Neural progenitor cell (in vitro differentiated cells): Measurements from ENCODE around the gene MINDY4. TPM values are rescaled to one million over a fixed set of nuclear protein-coding genes. Genes with fewer than 3 reads are reported as not detected.

Experiments used
- DNase-seq: peaks from one replicate; pipeline ENCODE4 v3.0.0-alpha.2; 2016; ENCODE audit warnings: low spot score
- H2AFZ ChIP-seq: fragments of 200-600 bp; sonication (generic); replicated peaks from 2 replicates; pipeline ENCODE4 v1.6.1; 2016; ENCODE audit warnings: antibody characterized with exemption
- H3F3A ChIP-seq: fragments of 200-600 bp; sonication (generic); 2 replicates; pipeline ENCODE4 v1.6.1; 2016; ENCODE audit warnings: antibody characterized with exemption, low read depth
- H3K27ac ChIP-seq: fragments of 200-600 bp; sonication (generic); 2 replicates; pipeline ENCODE4 v1.5.1; 2016; ENCODE audit warnings: mild to moderate bottlenecking
- H3K27me3 ChIP-seq: fragments of 200-600 bp; sonication (generic); 2 replicates; pipeline ENCODE4 v1.6.1; 2016; ENCODE audit warnings: mild to moderate bottlenecking, moderate library complexity
- H3K36me3 ChIP-seq: fragments of 200-600 bp; sonication (generic); 2 replicates; pipeline ENCODE4 v1.5.1; 2016
- H3K4me1 ChIP-seq: fragments of 200-600 bp; sonication (generic); 2 replicates; pipeline ENCODE4 v1.6.1; 2016; ENCODE audit warnings: mixed run types
- H3K4me2 ChIP-seq: fragments of 200-600 bp; sonication (generic); 2 replicates; pipeline ENCODE4 v1.6.1; 2016
- H3K4me3 ChIP-seq: fragments of 200-600 bp; sonication (generic); 2 replicates; pipeline ENCODE4 v1.5.1; 2016
- H3K79me2 ChIP-seq: fragments of 200-600 bp; sonication (generic); 2 replicates; pipeline ENCODE4 v1.6.1; 2016; ENCODE audit warnings: low read depth
- H3K9ac ChIP-seq: fragments of 200-600 bp; sonication (generic); 2 replicates; pipeline ENCODE4 v1.6.1; 2016
- H3K9me3 ChIP-seq: fragments of 200-600 bp; sonication (generic); 2 replicates; pipeline ENCODE4 v1.5.1; 2016; ENCODE audit warnings: low read depth
- H4K20me1 ChIP-seq: fragments of 200-600 bp; sonication (generic); 2 replicates; pipeline ENCODE4 v1.6.1; 2016; ENCODE audit warnings: low read depth
- H3K27ac Mint-ChIP-seq: 3 replicates; pipeline ENCODE4 v1.8.0; 2021; ENCODE audit warnings: mixed read lengths
- H3K27me3 Mint-ChIP-seq: 2 replicates; pipeline ENCODE4 v1.8.0; 2022; ENCODE audit warnings: low read depth, mild to moderate bottlenecking, inconsistent platforms, moderate library complexity, mixed read lengths; ENCODE audit not compliant: insufficient read depth
- H3K36me3 Mint-ChIP-seq: 3 replicates; pipeline ENCODE4 v1.8.0; 2021; ENCODE audit warnings: mixed read lengths
- H3K4me1 Mint-ChIP-seq: 3 replicates; pipeline ENCODE4 v1.8.0; 2021; ENCODE audit warnings: mixed read lengths
- H3K4me3 Mint-ChIP-seq: 3 replicates; pipeline ENCODE4 v1.8.0; 2021; ENCODE audit warnings: mild to moderate bottlenecking, moderate library complexity, mixed read lengths
- H3K9me3 Mint-ChIP-seq: 3 replicates; pipeline ENCODE4 v1.8.0; 2020; ENCODE audit warnings: mixed read lengths
- CTCF ChIP-seq: fragments of 200-600 bp; sonication (generic); IDR thresholded peaks from 2 replicates; pipeline ENCODE4 v1.5.1; 2017; ENCODE audit warnings: antibody characterized with exemption, mild to moderate bottlenecking
- EZH2 ChIP-seq: fragments of 200-600 bp; sonication (generic); IDR thresholded peaks from 2 replicates; pipeline ENCODE4 v1.6.1; 2017; ENCODE audit warnings: antibody characterized with exemption, mild to moderate bottlenecking, moderate library complexity
- EZH2phosphoT487 ChIP-seq: fragments of 200-600 bp; sonication (generic); IDR thresholded peaks from 2 replicates; pipeline ENCODE4 v1.6.1; 2017; ENCODE audit warnings: antibody characterized with exemption
- total RNA-seq: library from RNA; depleted of rRNA; stranded (reverse); fragments of >200 nt; gene quantifications from 2 replicates; pipeline ENCODE4 v1.2.3, GENCODE V29; 2015; ENCODE audit warnings: low replicate concordance

Gene MINDY4
- total RNA-seq, 1 donor from 2014 or later: 5.9 TPM

GRCh38 chr7:30858576-30858975 lies 87.4 kb downstream of the MINDY4 start:
- no peak overlapping the region for H3K4me3 ChIP-seq
- no peak overlapping the region for H3K27ac Mint-ChIP-seq
- H3K9ac ChIP-seq: no peak overlapping the region
- TF ChIP-seq CTCF (no peak), EZH2phosphoT487 (no peak), EZH2 (no peak)
- H3K79me2 ChIP-seq: no peaks in the 10 kb centered on the region
- H3F3A ChIP-seq: no peaks in the 10 kb centered on the region
- no peak overlapping the region for H3K4me2 ChIP-seq
- H3K27ac ChIP-seq: no peak overlapping the region
- DNase-seq: no peak
- peaks cover 3% of the 10 kb centered on the region for H3K36me3 Mint-ChIP-seq
- H3K9me3 ChIP-seq: no peaks in the 10 kb centered on the region
- no peaks in the 10 kb centered on the region for H4K20me1 ChIP-seq
- H3K4me3 Mint-ChIP-seq: no peak overlapping the region
- no peaks in the 10 kb centered on the region for H3K9me3 Mint-ChIP-seq
- no peaks in the 10 kb centered on the region for H3K36me3 ChIP-seq
- H3K27me3 ChIP-seq: no peaks in the 10 kb centered on the region
- peaks cover 16% of the 10 kb centered on the region for H3K4me1 Mint-ChIP-seq
- H2AFZ ChIP-seq: no peak overlapping the region
- H3K27me3 Mint-ChIP-seq: peaks cover 2% of the 10 kb centered on the region
- H3K4me1 ChIP-seq: peaks cover 6% of the 10 kb centered on the region

- Histone ChIP-seq H3K9me3 (no peaks in the 10 kb centered on the region), H3K9ac (no peak overlapping the region), H3K4me2 (no peak overlapping the region), H3K27ac (no peak overlapping the region), H3K27me3 (no peaks in the 10 kb centered on the region), H4K20me1 (no peaks in the 10 kb centered on the region), H3K4me1 (peaks cover 14% of the 10 kb centered on the region), H2AFZ (no peak overlapping the region), H3F3A (no peaks in the 10 kb centered on the region), H3K36me3 (no peaks in the 10 kb centered on the region), H3K4me3 (no peak overlapping the region), H3K79me2 (no peaks in the 10 kb centered on the region)
- peaks cover 2% of the 10 kb centered on the region for H3K27me3 Mint-ChIP-seq
- no peaks in the 10 kb centered on the region for H3K9me3 Mint-ChIP-seq
- no peak for TF ChIP-seq EZH2phosphoT487
- no peak for TF ChIP-seq CTCF
- no peak for TF ChIP-seq EZH2
- H3K36me3 Mint-ChIP-seq: peaks cover 3% of the 10 kb centered on the region
- H3K4me1 Mint-ChIP-seq: peaks cover 22% of the 10 kb centered on the region
- H3K4me3 Mint-ChIP-seq: no peak overlapping the region
- DNase-seq: no peak
- H3K27ac Mint-ChIP-seq: peak overlapping the region; percentile 37
Measured at GRCh38 chr7:30859202-30859939, 88.2 kb downstream of the MINDY4 start.

DNA sequence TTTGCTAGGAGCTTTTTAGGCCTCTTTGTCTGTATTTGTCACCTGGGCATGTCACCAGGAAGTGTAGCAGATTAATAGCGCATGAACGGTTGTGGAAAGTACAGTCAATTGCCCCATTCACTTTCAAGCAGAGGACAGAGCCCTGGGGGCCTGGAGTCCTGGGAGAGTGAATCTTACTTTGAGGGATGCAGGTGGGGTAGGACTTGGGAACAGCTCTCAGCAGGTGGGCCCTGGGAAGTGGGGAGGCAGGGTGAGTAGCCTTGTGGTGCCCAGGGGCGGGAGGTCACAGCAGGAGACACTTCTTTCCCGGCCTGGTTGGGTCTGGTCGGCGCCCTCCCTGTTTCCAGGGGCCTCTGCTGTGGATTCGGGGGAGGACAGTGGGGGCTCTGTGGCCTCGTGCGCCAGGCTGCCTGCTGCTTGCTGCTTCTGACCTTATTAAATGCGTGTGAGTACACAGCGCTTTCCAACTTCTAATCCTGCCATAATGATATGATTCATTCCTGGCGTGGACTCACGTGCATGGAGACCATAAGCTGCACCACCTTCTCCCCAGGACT lies 88.8 kb downstream of the MINDY4 start:
- no peak overlapping the region for H3K9ac ChIP-seq
- no peaks in the 10 kb centered on the region for H3F3A ChIP-seq
- Mint-ChIP-seq H3K4me3 (no peak overlapping the region), H3K27me3 (peaks cover 5% of the 10 kb centered on the region), H3K4me1 (peaks cover 22% of the 10 kb centered on the region), H3K36me3 (peaks cover 3% of the 10 kb centered on the region), H3K27ac (peak overlapping the region; percentile 53), H3K9me3 (no peaks in the 10 kb centered on the region)
- H3K27ac ChIP-seq: no peak overlapping the region
- DNase-seq: peak; percentile 37
- no peaks in the 10 kb centered on the region for H3K27me3 ChIP-seq
- H3K4me3 ChIP-seq: no peak overlapping the region
- no peak overlapping the region for H3K4me2 ChIP-seq
- no peak overlapping the region for H2AFZ ChIP-seq
- no peaks in the 10 kb centered on the region for H3K79me2 ChIP-seq
- no peaks in the 10 kb centered on the region for H3K9me3 ChIP-seq
- no peaks in the 10 kb centered on the region for H4K20me1 ChIP-seq
- H3K4me1 ChIP-seq: peaks cover 17% of the 10 kb centered on the region
- no peak for TF ChIP-seq CTCF
- TF ChIP-seq EZH2: no peak
- TF ChIP-seq EZH2phosphoT487: no peak
- no peaks in the 10 kb centered on the region for H3K36me3 ChIP-seq
